Measurements from ENCODE around the gene MMP14. TPM values are rescaled to one million over a fixed set of nuclear protein-coding genes. Genes with fewer than 3 reads are reported as not detected.
"Not testable (repeated sequence)": the region's sequence is repeated elsewhere in the genome, so short reads cannot be mapped to it uniquely, and the experiment has no call there.

MMP14 gene
- total and polyA plus RNA-seq, 5 donors, result 33.3 to 64.1 (median 48.6) TPM

GRCh38 chr14:22800346-22800745 is 36.0 kb upstream of the MMP14 start:
- H3K27ac ChIP-seq (ENCODE audit: low read length), result no peak overlapping the region
- intact Hi-C loops (cut with DNase I), result loop anchor here in 1 of 4 donors (10.0 kb wide), 1 partner anchor 396 kb away; no protein-coding TSS in a partner anchor
- H3K27me3 ChIP-seq (ENCODE audit: control insufficient read depth, insufficient read depth), result no peaks in the 10 kb centered on the region
- no peak for DNase-seq
- H3K4me1 ChIP-seq (ENCODE audit: control insufficient read depth, insufficient read depth, low read length), result peaks cover 2% of the 10 kb centered on the region
- no peak for ATAC-seq
- H3K4me3 ChIP-seq (ENCODE audit: low read length), result no peak overlapping the region
- H3K9me3 ChIP-seq (ENCODE audit: control insufficient read depth, low read length), result no peaks in the 10 kb centered on the region
- 94% methylated on average over 10 of the region's 10 CpGs for WGBS

- H3K9me3 ChIP-seq (ENCODE audit: control insufficient read depth, low read length), result no peaks in the 10 kb centered on the region
- H3K4me3 ChIP-seq (ENCODE audit: low read length), result no peak overlapping the region
- no peak for DNase-seq
- H3K27me3 ChIP-seq (ENCODE audit: control insufficient read depth, insufficient read depth), result no peaks in the 10 kb centered on the region
- no peak overlapping the region for H3K27ac ChIP-seq (ENCODE audit: low read length)
- H3K4me1 ChIP-seq (ENCODE audit: control insufficient read depth, insufficient read depth, low read length), result peaks cover 2% of the 10 kb centered on the region
- 71% methylated on average over 8 of the region's 8 CpGs for WGBS
- intact Hi-C loops (cut with DNase I), result loop anchor here in 1 of 4 donors (10.0 kb wide), 1 partner anchor 397 kb away; no protein-coding TSS in a partner anchor
- ATAC-seq, result no peak
These were observed 34.7 kb upstream of the MMP14 start for GRCh38 chr14:22801716-22802115.

- intact Hi-C loops (cut with DNase I), result loop anchor here in 1 of 4 donors (10.0 kb wide), 1 partner anchor 398 kb away; no protein-coding TSS in a partner anchor
- no peak overlapping the region for H3K27ac ChIP-seq (ENCODE audit: low read length)
- H3K4me3 ChIP-seq (ENCODE audit: low read length), result no peak overlapping the region
- no peaks in the 10 kb centered on the region for H3K27me3 ChIP-seq (ENCODE audit: control insufficient read depth, insufficient read depth)
- no peak for DNase-seq
- H3K4me1 ChIP-seq (ENCODE audit: control insufficient read depth, insufficient read depth, low read length), result no peaks in the 10 kb centered on the region
- ATAC-seq, result no peak
- 85% methylated on average over 12 of the region's 12 CpGs for WGBS
- H3K9me3 ChIP-seq (ENCODE audit: control insufficient read depth, low read length), result no peaks in the 10 kb centered on the region
These were observed 33.3 kb upstream of the MMP14 start for GRCh38 chr14:22802860-22803686.

- no peak overlapping the region for H3K27ac ChIP-seq (ENCODE audit: low read length)
- 87% methylated on average over 3 of the region's 3 CpGs for WGBS
- intact Hi-C loops (cut with DNase I), result loop anchor here in 1 of 4 donors (10.0 kb wide), 1 partner anchor 399 kb away; no protein-coding TSS in a partner anchor
- no peaks in the 10 kb centered on the region for H3K4me1 ChIP-seq (ENCODE audit: control insufficient read depth, insufficient read depth, low read length)
- DNase-seq, result no peak
- H3K4me3 ChIP-seq (ENCODE audit: low read length), result no peak overlapping the region
- no peaks in the 10 kb centered on the region for H3K9me3 ChIP-seq (ENCODE audit: control insufficient read depth, low read length)
- no peaks in the 10 kb centered on the region for H3K27me3 ChIP-seq (ENCODE audit: control insufficient read depth, insufficient read depth)
- no peak for ATAC-seq
These were observed 32.8 kb upstream of the MMP14 start for GRCh38 chr14:22803687-22803974.

- H3K4me3 ChIP-seq (ENCODE audit: low read length); DNase-seq; H3K4me1 ChIP-seq (ENCODE audit: control insufficient read depth, insufficient read depth, low read length); H3K27ac ChIP-seq (ENCODE audit: low read length); ATAC-seq; H3K27me3 ChIP-seq (ENCODE audit: control insufficient read depth, insufficient read depth); H3K9me3 ChIP-seq (ENCODE audit: control insufficient read depth, low read length): not testable (repeated sequence)
- 88% methylated on average over 4 of the region's 4 CpGs for WGBS
- intact Hi-C loops (cut with DNase I), result loop anchor here in 1 of 4 donors (10.0 kb wide), 1 partner anchor 400 kb away; no protein-coding TSS in a partner anchor
These were observed 31.1 kb upstream of the MMP14 start for GRCh38 chr14:22805235-22805634.

GRCh38 chr14:22807432-22808087 is 28.8 kb upstream of the MMP14 start:
- intact Hi-C loops (cut with DNase I), result loop anchor here in 1 of 4 donors (10.0 kb wide), 1 partner anchor 403 kb away; no protein-coding TSS in a partner anchor
- no peaks in the 10 kb centered on the region for H3K9me3 ChIP-seq (ENCODE audit: control insufficient read depth, low read length)
- H3K4me3 ChIP-seq (ENCODE audit: low read length), result no peak overlapping the region
- no peaks in the 10 kb centered on the region for H3K4me1 ChIP-seq (ENCODE audit: control insufficient read depth, insufficient read depth, low read length)
- DNase-seq, result no peak
- H3K27ac ChIP-seq (ENCODE audit: low read length), result no peak overlapping the region
- no peak for ATAC-seq
- 77% methylated on average over 13 of the region's 13 CpGs for WGBS
- H3K27me3 ChIP-seq (ENCODE audit: control insufficient read depth, insufficient read depth), result no peaks in the 10 kb centered on the region

- 93% methylated on average over 5 of the region's 5 CpGs for WGBS
- no peak overlapping the region for H3K4me3 ChIP-seq (ENCODE audit: low read length)
- no peak overlapping the region for H3K27ac ChIP-seq (ENCODE audit: low read length)
- no peaks in the 10 kb centered on the region for H3K9me3 ChIP-seq (ENCODE audit: control insufficient read depth, low read length)
- no peaks in the 10 kb centered on the region for H3K4me1 ChIP-seq (ENCODE audit: control insufficient read depth, insufficient read depth, low read length)
- ATAC-seq, result no peak
- intact Hi-C loops (cut with DNase I), result loop anchor here in 1 of 4 donors (10.0 kb wide), 1 partner anchor 404 kb away; no protein-coding TSS in a partner anchor
- no peak for DNase-seq
- H3K27me3 ChIP-seq (ENCODE audit: control insufficient read depth, insufficient read depth), result no peaks in the 10 kb centered on the region
These were observed 27.8 kb upstream of the MMP14 start for GRCh38 chr14:22808388-22809209.

- Histone ChIP-seq H3K27me3 (ENCODE audit: control insufficient read depth, insufficient read depth) (no peaks in the 10 kb centered on the region), H3K27ac (ENCODE audit: low read length) (no peak overlapping the region), H3K4me3 (ENCODE audit: low read length) (no peak overlapping the region), H3K4me1 (ENCODE audit: control insufficient read depth, insufficient read depth, low read length) (peaks cover 6% of the 10 kb centered on the region), H3K9me3 (ENCODE audit: control insufficient read depth, low read length) (no peaks in the 10 kb centered on the region)
- ATAC-seq (no peak), DNase-seq (no peak)
- intact Hi-C loops (cut with DNase I), result no loop called here
- WGBS, result 28% methylated on average over 2 of the region's 2 CpGs
These were observed 24.7 kb upstream of the MMP14 start for GRCh38 chr14:22811722-22812121.

GRCh38 chr14:22812744-22813143 is 23.6 kb upstream of the MMP14 start:
- Histone ChIP-seq H3K9me3 (ENCODE audit: control insufficient read depth, low read length) (no peaks in the 10 kb centered on the region), H3K27ac (ENCODE audit: low read length) (no peak overlapping the region), H3K4me3 (ENCODE audit: low read length) (no peak overlapping the region), H3K4me1 (ENCODE audit: control insufficient read depth, insufficient read depth, low read length) (peaks cover 6% of the 10 kb centered on the region), H3K27me3 (ENCODE audit: control insufficient read depth, insufficient read depth) (no peaks in the 10 kb centered on the region)
- intact Hi-C loops (cut with DNase I), result no loop called here
- DNase-seq, result no peak
- ATAC-seq, result no peak
- 87% methylated on average over 4 of the region's 4 CpGs for WGBS

- Histone ChIP-seq H3K9me3 (ENCODE audit: control insufficient read depth, low read length) (no peaks in the 10 kb centered on the region), H3K4me1 (ENCODE audit: control insufficient read depth, insufficient read depth, low read length) (peaks cover 6% of the 10 kb centered on the region), H3K4me3 (ENCODE audit: low read length) (no peak overlapping the region), H3K27me3 (ENCODE audit: control insufficient read depth, insufficient read depth) (no peaks in the 10 kb centered on the region), H3K27ac (ENCODE audit: low read length) (no peak overlapping the region)
- intact Hi-C loops (cut with DNase I), result no loop called here
- 91% methylated on average over 9 of the region's 9 CpGs for WGBS
- ATAC-seq (no peak), DNase-seq (no peak)
These were observed 23.2 kb upstream of the MMP14 start for GRCh38 chr14:22813145-22813544.
